GM03348 (cell line): ENCODE measurements around the gene SLC4A5.
"Not testable (repeated sequence)": the region's sequence is repeated elsewhere in the genome, so short reads cannot be mapped to it uniquely, and the experiment has no call there.

Experiments used
- DNase-seq: peaks from one replicate; pipeline ENCODE4 v3.0.0; 2012; ENCODE audit warnings: low spot score

Gene SLC4A5

GRCh38 chr2:74228772-74229171, 114.4 kb downstream of the SLC4A5 start:
- no peak for DNase-seq

- no peak for DNase-seq
Observed at GRCh38 chr2:74227646-74228045, 115.6 kb downstream of the SLC4A5 start.

GRCh38 chr2:74226648-74227213, 116.5 kb downstream of the SLC4A5 start:
- DNase-seq = peak; percentile 54

GRCh38 chr2:74225698-74226459, 117.3 kb downstream of the SLC4A5 start:
- DNase-seq = no peak

GRCh38 chr2:74223941-74224770, 119.1 kb downstream of the SLC4A5 start:
- DNase-seq = no peak

GRCh38 chr2:74222300-74222650, 120.9 kb downstream of the SLC4A5 start:
- DNase-seq = no peak

GRCh38 chr2:74221604-74222299, 121.5 kb downstream of the SLC4A5 start:
- DNase-seq = no peak

- DNase-seq = no peak
Observed at GRCh38 chr2:74221091-74221490, 122.1 kb downstream of the SLC4A5 start.

GRCh38 chr2:74219846-74220486, 123.2 kb downstream of the SLC4A5 start:
- no peak for DNase-seq

- no peak for DNase-seq
Observed at GRCh38 chr2:74216642-74217041, 126.6 kb downstream of the SLC4A5 start.

GRCh38 chr2:74215771-74216170, 127.4 kb downstream of the SLC4A5 start:
- DNase-seq = not testable (repeated sequence)

- no peak for DNase-seq
Observed at GRCh38 chr2:74212702-74213410, 130.4 kb downstream of the SLC4A5 start.

- DNase-seq = no peak
Observed at GRCh38 chr2:74206180-74206688, 137.0 kb downstream of the SLC4A5 start.

GRCh38 chr2:74205596-74205995, 137.6 kb downstream of the SLC4A5 start:
- no peak for DNase-seq

- no peak for DNase-seq
Observed at GRCh38 chr2:74205113-74205512, 138.1 kb downstream of the SLC4A5 start.

GRCh38 chr2:74204436-74204835, 138.8 kb downstream of the SLC4A5 start:
- DNase-seq = no peak

- peak; percentile 72 for DNase-seq
Observed at GRCh38 chr2:74201596-74201995, 141.6 kb downstream of the SLC4A5 start.

GRCh38 chr2:74201196-74201595, 142.0 kb downstream of the SLC4A5 start:
- DNase-seq = no peak

- no peak for DNase-seq
Observed at GRCh38 chr2:74199871-74200305, 143.3 kb downstream of the SLC4A5 start.

- DNase-seq = no peak
Observed at GRCh38 chr2:74199275-74199701, 143.9 kb downstream of the SLC4A5 start.
